ENCODE data around the gene FANK1. TPM values are rescaled to one million over a fixed set of nuclear protein-coding genes. Genes with fewer than 3 reads are reported as not detected.

Gene FANK1
- total RNA-seq, 4 donors from 2014 or later, result 8.4 to 17.2 (median 9.9) TPM

DNA sequence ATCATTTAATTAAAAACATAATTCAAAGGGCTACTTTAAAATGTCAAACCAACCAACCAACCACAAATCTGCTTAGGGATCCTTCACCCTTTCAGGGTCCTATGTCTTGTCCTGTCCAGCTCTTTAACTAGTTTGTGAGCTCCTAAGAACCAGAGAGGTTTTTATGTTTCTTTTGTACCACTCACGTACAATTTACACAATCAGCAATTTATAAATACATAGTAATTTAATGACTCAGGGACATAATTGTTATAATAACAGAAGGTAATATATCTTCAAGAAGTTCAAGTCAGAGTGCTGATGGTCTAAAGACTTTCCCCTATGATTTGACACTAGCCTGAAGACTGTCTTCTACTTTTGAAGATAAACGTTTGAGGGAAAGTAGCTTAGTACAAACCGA lies 31.2 kb upstream of the FANK1 start:
- Histone ChIP-seq H3K27me3 (no peaks in the 10 kb centered on the region), H3K36me3 (peaks cover 0 to 11% of the 10 kb centered on the region in 2 donors), H3K4me3 (replicated peaks in 1 of 3) (no peak overlapping the region), H3K27ac (no peak overlapping the region), H3K4me1 (no peaks in the 10 kb centered on the region), H3K9me3 (no peaks in the 10 kb centered on the region)
- no peak for DNase-seq
- no peak for TF ChIP-seq POLR2A (IDR thresholded peaks at IDR 0.05)
- TF ChIP-seq, protein P1, sequence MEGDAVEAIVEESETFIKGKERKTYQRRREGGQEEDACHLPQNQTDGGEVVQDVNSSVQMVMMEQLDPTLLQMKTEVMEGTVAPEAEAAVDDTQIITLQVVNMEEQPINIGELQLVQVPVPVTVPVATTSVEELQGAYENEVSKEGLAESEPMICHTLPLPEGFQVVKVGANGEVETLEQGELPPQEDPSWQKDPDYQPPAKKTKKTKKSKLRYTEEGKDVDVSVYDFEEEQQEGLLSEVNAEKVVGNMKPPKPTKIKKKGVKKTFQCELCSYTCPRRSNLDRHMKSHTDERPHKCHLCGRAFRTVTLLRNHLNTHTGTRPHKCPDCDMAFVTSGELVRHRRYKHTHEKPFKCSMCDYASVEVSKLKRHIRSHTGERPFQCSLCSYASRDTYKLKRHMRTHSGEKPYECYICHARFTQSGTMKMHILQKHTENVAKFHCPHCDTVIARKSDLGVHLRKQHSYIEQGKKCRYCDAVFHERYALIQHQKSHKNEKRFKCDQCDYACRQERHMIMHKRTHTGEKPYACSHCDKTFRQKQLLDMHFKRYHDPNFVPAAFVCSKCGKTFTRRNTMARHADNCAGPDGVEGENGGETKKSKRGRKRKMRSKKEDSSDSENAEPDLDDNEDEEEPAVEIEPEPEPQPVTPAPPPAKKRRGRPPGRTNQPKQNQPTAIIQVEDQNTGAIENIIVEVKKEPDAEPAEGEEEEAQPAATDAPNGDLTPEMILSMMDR (IDR thresholded peaks at IDR 0.05), result no peak
- intact Hi-C loops (cut with DNase I), result no loop called here
- WGBS, 2 donors, result 80 to 83% methylated on average over 3 of the region's 3 CpGs

DNA sequence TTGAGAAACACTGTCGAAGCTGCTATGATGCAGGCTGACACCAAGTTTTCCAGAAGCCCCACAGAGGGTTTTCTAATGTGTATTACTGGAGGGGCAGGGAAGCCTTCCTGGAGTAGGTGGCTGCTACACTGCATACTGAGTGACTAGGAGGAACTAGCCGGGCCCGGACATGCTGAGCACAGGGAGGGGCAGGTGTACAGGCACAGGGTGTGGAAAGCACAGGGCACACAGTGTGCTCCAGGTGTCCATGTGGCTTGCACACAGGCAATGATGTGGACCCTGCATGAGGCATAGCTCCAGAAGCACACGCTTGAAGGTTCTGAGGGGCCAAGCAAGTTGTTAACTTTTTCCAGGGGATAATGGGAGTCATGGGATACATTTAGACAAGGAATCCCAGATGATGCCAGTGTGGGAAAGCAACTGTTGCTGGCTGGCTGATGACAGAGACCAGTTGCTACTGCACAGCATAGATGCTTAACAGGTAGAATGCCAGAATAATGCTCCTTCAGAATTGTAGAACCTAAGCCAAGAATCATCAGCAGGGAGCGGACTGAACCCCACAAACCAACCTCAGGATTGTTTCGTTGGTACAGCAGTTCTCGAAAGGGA lies 29.8 kb upstream of the FANK1 start:
- Histone ChIP-seq H3K36me3 (peaks cover 0 to 11% of the 10 kb centered on the region in 2 donors), H3K4me1 (no peaks in the 10 kb centered on the region), H3K4me3 (replicated peaks in 1 of 3) (no peak overlapping the region), H3K27me3 (no peaks in the 10 kb centered on the region), H3K9me3 (no peaks in the 10 kb centered on the region), H3K27ac (no peak overlapping the region)
- intact Hi-C loops (cut with DNase I), result no loop called here
- WGBS, 2 donors, result 96 to 97% methylated on average over 7 of the region's 7 CpGs
- no peak for DNase-seq
- no peak for TF ChIP-seq POLR2A (IDR thresholded peaks at IDR 0.05)
- TF ChIP-seq, protein P1 (IDR thresholded peaks at IDR 0.05), result no peak

GRCh38 chr10:125868372-125868975 lies 27.9 kb upstream of the FANK1 start:
- Histone ChIP-seq H3K4me1 (no peaks in the 10 kb centered on the region), H3K4me3 (replicated peaks in 1 of 3) (no peak overlapping the region), H3K27me3 (no peaks in the 10 kb centered on the region), H3K27ac (no peak overlapping the region), H3K36me3 (peaks cover 0 to 11% of the 10 kb centered on the region in 2 donors), H3K9me3 (no peaks in the 10 kb centered on the region)
- TF ChIP-seq, protein P1 (IDR thresholded peaks at IDR 0.05), result peak; percentile 55 to 90 (median 72)
- TF ChIP-seq POLR2A (IDR thresholded peaks at IDR 0.05), result no peak
- DNase-seq, result peak in 1 of 2 donors; percentile 11
- intact Hi-C loops (cut with DNase I), result no loop called here
- WGBS, 2 donors, result 55 to 61% methylated on average over 7 of the region's 7 CpGs

GRCh38 chr10:125871338-125871737 lies 25.0 kb upstream of the FANK1 start:
- Histone ChIP-seq H3K27me3 (no peaks in the 10 kb centered on the region), H3K36me3 (peaks cover 0 to 6% of the 10 kb centered on the region in 2 donors), H3K4me1 (no peaks in the 10 kb centered on the region), H3K9me3 (no peaks in the 10 kb centered on the region), H3K27ac (no peak overlapping the region), H3K4me3 (replicated peaks in 1 of 3) (no peak overlapping the region)
- no peak for DNase-seq
- intact Hi-C loops (cut with DNase I), result no loop called here
- WGBS, 2 donors, result 88 to 89% methylated on average over 4 of the region's 4 CpGs
- TF ChIP-seq POLR2A (IDR thresholded peaks at IDR 0.05), result no peak
- TF ChIP-seq, protein P1 (IDR thresholded peaks at IDR 0.05), result no peak
